ENCODE measurements around the gene CISD2.
A peak's percentile ranks its signal among the peaks of the same experiment; 100 is the strongest.
"Not testable (repeated sequence)": the region's sequence is repeated elsewhere in the genome, so short reads cannot be mapped to it uniquely, and the experiment has no call there.

Gene CISD2

DNA sequence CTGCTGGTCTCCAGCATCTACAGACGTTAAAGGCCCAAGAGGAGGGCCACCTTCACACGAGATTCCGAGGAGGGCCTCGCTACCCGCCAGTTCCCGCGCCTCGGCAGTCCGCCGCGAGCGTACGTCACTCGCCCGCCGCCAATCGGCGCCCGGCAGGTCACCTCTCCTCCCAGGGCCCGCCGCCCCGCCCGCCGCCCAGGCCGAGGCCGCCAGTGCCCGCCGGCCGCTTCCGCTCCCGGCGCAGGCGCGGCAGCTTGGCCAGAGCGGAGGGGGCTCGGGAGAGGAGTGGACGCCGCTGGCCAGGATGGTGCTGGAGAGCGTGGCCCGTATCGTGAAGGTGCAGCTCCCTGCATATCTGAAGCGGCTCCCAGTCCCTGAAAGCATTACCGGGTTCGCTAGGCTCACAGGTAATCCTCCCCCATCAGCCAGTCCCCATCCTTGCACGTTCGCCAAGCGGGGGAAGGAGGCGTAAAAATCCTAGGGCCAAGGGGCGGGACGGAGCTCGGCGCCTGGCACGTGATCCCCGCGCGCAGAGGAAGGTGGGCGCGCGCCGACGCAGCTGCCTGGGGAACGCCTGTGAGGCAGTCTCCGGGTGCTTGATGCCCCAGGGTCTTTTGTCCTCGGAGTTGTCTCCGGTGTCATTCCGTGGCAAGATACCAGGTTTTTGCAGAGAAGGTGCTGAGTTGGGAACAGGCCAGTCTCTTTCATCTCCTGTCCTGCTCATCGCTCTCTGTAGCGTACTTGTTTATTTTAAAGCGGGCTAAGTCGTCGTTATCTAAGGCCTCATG lies at the start of gene CISD2:
CISD2 (plus strand) TSS at position 212 of the 788 bp plus-strand sequence; CDS start at position 305, 93 bp downstream.
- DNase-seq (ENCODE audit: insufficient read length, low spot score) = peak; percentile 35
- no peak for FAIRE-seq
- no peak for TF ChIP-seq CTCF (IDR thresholded peaks at IDR 0.05; ENCODE audit: insufficient read depth, missing control alignments)

DNA sequence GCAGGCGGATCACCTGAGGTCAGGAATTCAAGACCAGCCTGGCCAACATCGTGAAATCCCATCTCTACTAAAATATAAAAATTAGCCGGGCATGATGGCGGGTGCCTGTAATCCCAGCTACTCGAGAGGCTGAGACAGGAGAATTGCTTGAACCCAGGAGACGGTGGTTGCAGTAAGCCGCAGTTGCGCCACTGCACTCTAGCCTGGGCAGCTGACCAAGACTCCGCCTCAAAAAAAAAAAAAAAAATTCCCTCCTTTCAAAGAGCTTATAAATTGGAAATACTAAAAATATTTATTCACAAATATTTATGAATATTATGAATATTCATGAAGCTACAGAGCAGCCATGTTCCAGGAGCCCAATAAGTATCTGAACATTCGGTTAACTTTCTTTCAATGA lies 49.7 kb upstream of the CISD2 start:
- FAIRE-seq; DNase-seq (ENCODE audit: insufficient read length, low spot score): not testable (repeated sequence)

- no peak for DNase-seq (ENCODE audit: insufficient read length, low spot score)
- FAIRE-seq = no peak
- TF ChIP-seq CTCF (IDR thresholded peaks at IDR 0.05; ENCODE audit: insufficient read depth, missing control alignments) = no peak
Observed at GRCh38 chr4:102819588-102820365, 49.0 kb upstream of the CISD2 start.

DNA sequence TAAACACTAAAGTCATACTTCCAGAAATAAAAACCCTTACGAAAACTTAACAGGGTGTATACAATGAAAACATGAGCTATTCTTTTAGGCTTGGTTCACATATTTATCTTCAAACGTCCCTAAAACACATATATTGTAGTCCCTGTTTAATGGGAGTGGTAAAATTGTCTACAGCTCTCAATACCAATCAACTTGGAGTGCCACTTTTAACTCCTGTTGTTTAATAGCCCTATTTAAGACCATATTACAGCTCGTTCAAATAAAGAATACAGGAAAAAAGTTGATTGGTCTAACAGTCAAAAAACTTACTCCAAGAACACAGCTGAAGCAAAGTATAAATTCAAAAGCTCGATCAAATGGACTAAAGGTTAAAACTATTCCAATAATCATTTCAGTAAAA lies 45.3 kb upstream of the CISD2 start:
- TF ChIP-seq CTCF (IDR thresholded peaks at IDR 0.05; ENCODE audit: insufficient read depth, missing control alignments) = no peak
- DNase-seq (ENCODE audit: insufficient read length, low spot score) (no peak), FAIRE-seq (no peak)

DNA sequence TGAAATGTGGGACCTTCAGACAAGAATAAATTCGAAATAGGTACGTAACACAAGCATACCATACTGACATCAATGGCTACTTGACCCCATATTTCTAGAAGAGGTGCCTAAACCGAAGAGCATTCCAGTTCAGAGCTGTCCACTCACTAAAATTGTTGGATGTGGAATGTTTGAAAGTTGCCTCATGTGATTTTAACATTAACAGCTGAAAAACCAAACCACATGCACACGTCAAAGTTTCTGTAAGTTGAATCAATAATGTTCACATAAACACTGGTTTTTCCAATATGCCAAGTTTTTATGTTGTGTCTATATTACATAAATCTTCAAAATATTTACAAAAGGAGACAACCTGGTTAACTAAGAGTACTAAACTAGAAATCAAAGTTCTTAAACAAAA lies 44.9 kb upstream of the CISD2 start:
- no peak for TF ChIP-seq CTCF (IDR thresholded peaks at IDR 0.05; ENCODE audit: insufficient read depth, missing control alignments)
- no peak for DNase-seq (ENCODE audit: insufficient read length, low spot score)
- FAIRE-seq = no peak

DNA sequence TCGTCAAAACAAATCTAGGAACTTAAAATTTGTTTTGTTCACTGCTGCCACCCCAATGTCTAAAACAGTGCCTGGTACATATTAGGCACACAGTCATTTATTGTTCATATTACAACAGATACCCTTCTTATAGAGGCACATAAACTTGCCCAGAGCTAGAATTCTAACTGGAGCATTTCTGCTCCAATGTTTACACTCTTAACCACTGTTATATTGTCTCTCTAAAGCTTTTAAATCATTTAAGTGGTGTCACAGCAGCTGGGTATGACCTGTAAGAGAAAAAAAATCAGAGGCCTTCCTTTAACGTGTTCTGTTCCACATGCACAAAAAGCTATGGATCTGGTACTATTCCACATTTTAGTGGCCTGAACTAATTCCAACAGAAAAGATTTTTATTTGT lies 44.4 kb upstream of the CISD2 start:
- no peak for DNase-seq (ENCODE audit: insufficient read length, low spot score)
- no peak for TF ChIP-seq CTCF (IDR thresholded peaks at IDR 0.05; ENCODE audit: insufficient read depth, missing control alignments)
- no peak for FAIRE-seq

DNA sequence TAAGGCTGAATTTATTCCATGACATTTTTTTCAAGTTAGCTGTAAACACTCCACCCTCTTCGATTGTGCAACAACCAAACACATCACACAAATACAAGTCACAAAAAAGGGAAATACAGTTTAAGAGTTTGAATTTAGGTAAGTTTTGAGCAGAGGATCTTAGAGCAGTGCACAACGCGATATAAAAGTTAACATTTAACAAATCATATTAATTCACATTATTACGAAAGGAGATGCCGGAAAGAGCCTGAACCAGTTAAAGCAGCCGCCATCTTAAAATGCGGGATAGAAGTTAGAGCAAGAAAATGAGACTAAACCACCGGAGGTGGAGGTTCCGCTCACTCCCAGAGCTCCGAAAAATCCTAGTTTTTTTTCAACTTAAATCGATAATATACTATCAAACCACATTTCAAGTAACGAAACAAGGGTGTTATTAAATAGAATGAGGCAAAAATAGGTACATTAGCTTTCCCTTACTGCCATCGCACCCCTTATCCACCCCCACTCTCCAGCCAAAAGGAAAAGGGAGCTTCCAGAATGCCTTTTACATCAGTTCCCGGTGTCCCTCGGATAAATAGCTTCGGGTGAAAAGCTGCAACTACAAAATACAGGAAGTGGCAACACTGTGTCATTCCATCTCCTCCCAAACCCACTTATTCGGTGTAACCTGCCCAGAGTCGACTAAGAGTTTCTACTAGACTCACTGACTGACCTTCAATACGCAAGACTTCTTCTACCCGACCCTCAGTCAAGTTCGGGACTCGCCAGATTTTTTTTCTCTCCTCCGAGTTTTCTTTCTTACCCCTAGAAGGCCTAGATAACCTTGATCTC lies 43.3 kb upstream of the CISD2 start:
- DNase-seq (ENCODE audit: insufficient read length, low spot score) (no peak), FAIRE-seq (no peak)
- no peak for TF ChIP-seq CTCF (IDR thresholded peaks at IDR 0.05; ENCODE audit: insufficient read depth, missing control alignments)
